Cardiac septum (tissue), 1 donor: Measurements from ENCODE around the gene TUBB2B. TPM values are rescaled to one million over a fixed set of nuclear protein-coding genes. Genes with fewer than 3 reads are reported as not detected.
"Not testable (repeated sequence)": the region's sequence is repeated elsewhere in the genome, so short reads cannot be mapped to it uniquely, and the experiment has no call there.

ENCODE experiments used
- DNase-seq: peaks from one replicate; pipeline ENCODE4 v3.0.0-alpha.2; 2020; ENCODE audit warnings: low spot score
- intact Hi-C: fragments of 100-400 bp; cut with DNase I; formaldehyde crosslinking; loops from one replicate; pipeline ENCODE4 v1.14.0; 2022
- total RNA-seq: library from RNA; stranded (reverse); fragmentation: NEBNext Ultra II Directional; extraction: Animal tissue kit (Norgen Biotek cat#: 25700); gene quantifications from one replicate; pipeline ENCODE4 v1.2.1, GENCODE V29; 2021
- donor health status: DM: no; HTN: no; CAD: no.

TUBB2B gene
- total RNA-seq, 1 donor from 2014 or later = 1.2 TPM

DNA sequence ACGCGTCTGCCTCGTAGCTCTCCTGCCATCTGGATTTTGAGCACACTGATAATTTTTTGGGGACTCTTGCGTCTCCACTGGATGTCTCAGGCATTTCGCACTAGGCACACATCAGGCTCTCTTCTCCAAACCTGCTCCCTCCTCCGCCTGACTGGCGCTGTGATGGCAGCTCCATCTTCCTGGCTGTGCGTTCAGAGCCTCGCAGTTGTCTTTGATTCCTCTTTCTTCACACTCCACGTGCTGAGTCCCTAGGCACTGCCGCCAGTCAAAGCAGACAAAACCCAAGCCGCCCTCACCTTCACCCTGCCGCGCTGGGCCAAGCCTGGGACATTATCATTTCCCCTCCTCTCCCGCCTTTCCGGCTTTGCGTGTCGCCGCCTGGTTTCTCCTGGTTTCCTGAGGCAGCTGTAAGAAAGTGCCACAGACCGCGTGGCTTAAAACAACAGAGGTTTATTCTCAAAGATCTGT lies 32.1 kb upstream of the TUBB2B start:
- no peak for DNase-seq
- intact Hi-C loops = loop anchor here (2.0 kb wide), 1 partner anchor 101 kb away; no protein-coding TSS in a partner anchor

- DNase-seq = peak; percentile 99
- intact Hi-C loops = loop anchor here (2.0 kb wide), 1 partner anchor 100 kb away; no protein-coding TSS in a partner anchor
Measured at GRCh38 chr6:3258720-3259490, 31.5 kb upstream of the TUBB2B start, which contains the start of gene PSMG4. PSMG4 (plus strand) TSS chr6:3258947; CDS start chr6:3259023, 76 bp downstream.

DNA sequence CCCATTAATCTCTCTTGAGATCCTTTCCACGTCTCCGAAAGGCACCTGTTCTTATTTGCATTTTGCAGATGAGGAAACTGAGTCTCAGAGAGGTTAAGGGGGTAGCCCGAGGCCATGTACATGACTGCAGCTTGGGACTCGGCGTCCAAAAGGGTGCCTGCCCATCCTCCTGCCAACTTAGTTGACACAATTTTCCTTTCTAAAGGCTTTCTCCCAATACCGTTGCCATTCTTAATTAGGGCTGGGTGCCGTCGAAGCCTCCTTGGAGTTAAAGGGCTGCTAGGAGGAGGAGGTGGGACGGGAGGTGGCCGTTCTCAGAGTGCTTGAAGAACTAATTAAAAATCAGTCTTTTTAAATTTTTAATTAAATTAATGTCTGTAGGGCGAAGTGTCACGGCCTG lies 30.7 kb upstream of the TUBB2B start:
- no peak for DNase-seq
- intact Hi-C loops = loop anchor here (2.0 kb wide), 1 partner anchor 99 kb away; no protein-coding TSS in a partner anchor

- no peak for DNase-seq
- intact Hi-C loops = no loop called here
Measured at GRCh38 chr6:3253597-3253961, 26.1 kb upstream of the TUBB2B start.

- intact Hi-C loops = no loop called here
Measured at GRCh38 chr6:3252861-3253596, 25.6 kb upstream of the TUBB2B start.

GRCh38 chr6:3252369-3252768 lies 24.9 kb upstream of the TUBB2B start:
- intact Hi-C loops = no loop called here
- DNase-seq = no peak

More at GRCh38 chr6:3252861-3253596, 25.6 kb upstream of the TUBB2B start:
- no peak for DNase-seq

DNA sequence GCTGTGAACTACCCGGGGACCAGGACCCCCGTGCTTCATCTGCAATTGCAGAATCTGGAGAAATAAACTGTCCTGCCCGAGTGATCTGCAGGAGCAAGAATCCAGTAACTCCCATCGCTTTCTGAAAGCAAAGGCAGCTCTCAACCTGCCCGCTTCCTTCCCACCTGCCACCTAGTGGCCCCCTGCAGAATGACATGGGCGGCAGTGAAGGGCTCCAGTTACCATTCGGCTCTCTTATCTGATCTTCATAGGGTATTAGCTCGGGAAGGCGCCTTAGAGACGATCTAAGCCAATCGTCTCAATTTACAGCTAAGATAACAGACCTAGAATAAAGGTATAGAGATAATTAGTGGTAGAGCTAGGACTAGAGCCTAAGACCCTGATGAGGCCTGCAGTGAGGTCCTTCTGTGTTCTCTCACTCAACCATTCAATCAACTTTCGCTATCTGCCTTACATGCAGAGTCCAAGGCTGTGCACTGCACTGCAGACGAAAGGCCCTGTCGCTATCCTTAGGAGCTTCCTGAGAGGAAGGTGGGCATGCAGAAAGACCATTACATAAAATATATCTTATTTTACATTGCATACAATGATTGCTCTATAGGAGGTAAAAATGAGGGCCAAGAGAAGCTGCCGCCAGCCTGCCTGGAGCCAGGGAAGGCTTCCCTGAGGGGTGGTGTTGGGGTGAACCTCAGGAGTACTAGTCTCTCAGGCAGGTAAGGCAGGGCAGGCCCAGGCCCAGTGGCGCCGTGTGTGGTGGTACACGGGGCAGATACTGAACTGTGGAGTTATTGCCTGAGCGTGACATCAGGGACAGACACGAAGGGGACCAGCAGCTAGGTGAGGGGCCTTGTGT lies 24.2 kb upstream of the TUBB2B start:
- peak; percentile 84 for DNase-seq
- intact Hi-C loops = loop anchor here (1.0 kb wide), 1 partner anchor 125 kb away; no protein-coding TSS in a partner anchor

DNA sequence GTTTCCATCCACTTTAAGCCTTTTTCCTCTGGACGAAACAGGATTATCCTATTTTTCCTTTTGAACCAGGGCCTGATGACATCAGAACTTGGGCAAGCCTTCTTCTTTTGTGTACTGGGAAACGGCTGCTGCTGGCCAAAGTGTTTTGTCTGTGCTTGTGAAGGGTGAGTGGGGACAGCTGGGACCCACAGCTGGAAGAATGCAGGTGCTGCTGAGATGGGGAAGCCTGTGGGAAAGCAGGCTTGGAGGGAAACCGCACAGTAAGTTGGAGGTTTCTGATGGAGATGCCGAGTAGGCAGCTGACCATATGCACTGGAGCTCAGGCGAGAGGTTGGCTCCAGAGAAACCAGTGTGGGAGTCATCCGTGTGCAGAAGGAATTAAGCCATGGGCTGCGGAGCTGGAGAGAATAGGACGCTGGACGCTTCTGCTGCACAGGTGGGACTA lies 22.8 kb upstream of the TUBB2B start:
- no peak for DNase-seq
- intact Hi-C loops = no loop called here

GRCh38 chr6:3249821-3250220 lies 22.4 kb upstream of the TUBB2B start:
- DNase-seq = no peak
- intact Hi-C loops = no loop called here

DNA sequence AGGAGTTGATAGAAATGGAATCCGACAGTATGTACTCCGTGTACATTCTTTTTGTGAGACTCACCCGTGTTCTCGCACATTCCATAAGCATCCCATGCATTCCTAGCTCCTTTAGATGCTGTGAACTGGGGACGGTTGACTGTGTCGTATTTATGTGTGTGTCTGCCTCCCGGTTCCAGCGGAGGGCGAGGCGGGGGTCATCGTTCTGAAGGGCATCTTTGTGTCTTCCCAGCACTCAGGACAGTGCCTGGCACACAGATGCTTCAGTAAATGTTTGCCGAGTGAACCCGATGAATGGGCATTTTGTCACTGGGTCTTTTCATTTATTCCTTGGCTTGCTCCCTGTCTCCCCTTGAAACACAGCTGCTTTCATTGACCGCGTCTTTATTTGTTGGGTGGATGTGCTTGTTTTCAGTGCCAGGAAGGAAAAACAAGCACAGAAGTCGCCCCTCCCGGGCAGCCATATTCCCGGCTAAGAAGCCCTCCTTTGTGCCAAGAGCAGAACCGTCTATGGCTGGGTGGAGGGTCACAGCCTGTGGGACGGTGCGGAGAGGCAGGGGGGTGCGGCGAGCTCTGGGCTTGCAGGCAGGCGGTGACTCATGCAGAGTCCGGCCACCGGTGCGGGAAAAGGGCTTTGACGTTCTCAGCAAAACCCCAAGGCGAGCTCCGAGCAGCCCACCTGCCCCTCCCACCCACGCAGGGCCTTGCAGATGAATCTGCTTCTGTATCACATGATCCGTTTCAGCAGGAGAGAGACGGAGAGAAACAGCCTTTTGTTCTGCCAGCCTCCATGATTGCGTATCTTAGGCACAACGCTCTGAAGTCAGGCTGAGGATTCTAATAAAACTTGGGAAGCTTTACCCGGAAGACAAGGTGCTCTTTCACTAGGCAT lies 20.0 kb upstream of the TUBB2B start:
- intact Hi-C loops = no loop called here

DNA sequence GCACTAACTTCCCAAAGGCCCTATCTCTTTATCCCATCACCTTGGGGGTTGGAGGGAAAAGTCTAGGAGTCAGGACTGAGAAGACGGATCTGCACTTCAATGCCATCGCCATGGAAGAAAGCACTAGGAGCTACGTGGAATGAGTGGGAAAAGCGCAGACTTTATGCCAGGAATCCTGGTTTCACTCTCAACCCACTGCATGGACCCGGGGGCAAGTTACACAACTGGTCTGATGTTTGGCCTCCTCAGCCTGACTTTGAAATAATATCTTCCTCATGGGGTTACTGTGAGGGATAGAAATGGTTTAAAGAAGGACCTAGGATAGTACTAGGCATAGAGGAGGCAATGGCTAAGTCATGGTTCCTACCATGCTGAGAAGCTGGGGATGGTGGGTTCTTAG lies 17.8 kb upstream of the TUBB2B start:
- intact Hi-C loops = no loop called here
- no peak for DNase-seq

More for the DNA sequence above, 20.0 kb upstream of the TUBB2B start:
- DNase-seq = no peak

- intact Hi-C loops = not testable (repeated sequence)
Measured at GRCh38 chr6:3244832-3245161, 17.3 kb upstream of the TUBB2B start.

GRCh38 chr6:3244003-3244831 lies 16.8 kb upstream of the TUBB2B start:
- intact Hi-C loops = no loop called here
- DNase-seq = no peak

More at GRCh38 chr6:3244832-3245161, 17.3 kb upstream of the TUBB2B start:
- DNase-seq = not testable (repeated sequence)

DNA sequence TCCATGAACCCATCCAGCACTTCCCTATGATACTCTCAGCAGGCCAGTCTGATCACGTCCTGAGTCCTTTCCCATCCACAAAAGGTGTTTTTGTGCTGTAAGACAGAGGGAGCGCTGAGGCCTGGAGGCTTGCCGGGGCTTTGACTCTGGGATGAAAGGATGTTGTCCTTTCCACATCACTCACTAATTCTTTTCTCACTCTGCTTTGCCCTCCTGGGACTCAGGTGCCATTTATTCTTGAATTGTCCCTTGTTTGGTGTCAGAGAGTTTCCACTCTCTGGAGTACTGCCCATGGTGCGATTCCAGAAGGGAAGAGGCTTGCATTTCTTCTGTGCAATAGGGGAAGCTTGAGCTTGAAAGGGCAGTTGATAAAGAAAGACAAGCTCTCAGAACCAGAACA lies 15.3 kb upstream of the TUBB2B start:
- no peak for DNase-seq
- intact Hi-C loops = no loop called here

- intact Hi-C loops = not testable (repeated sequence)
Measured at GRCh38 chr6:3241745-3242144, 14.3 kb upstream of the TUBB2B start.

GRCh38 chr6:3240595-3240994 lies 13.1 kb upstream of the TUBB2B start:
- no peak for DNase-seq
- intact Hi-C loops = no loop called here

More at GRCh38 chr6:3241745-3242144, 14.3 kb upstream of the TUBB2B start:
- DNase-seq = not testable (repeated sequence)

DNA sequence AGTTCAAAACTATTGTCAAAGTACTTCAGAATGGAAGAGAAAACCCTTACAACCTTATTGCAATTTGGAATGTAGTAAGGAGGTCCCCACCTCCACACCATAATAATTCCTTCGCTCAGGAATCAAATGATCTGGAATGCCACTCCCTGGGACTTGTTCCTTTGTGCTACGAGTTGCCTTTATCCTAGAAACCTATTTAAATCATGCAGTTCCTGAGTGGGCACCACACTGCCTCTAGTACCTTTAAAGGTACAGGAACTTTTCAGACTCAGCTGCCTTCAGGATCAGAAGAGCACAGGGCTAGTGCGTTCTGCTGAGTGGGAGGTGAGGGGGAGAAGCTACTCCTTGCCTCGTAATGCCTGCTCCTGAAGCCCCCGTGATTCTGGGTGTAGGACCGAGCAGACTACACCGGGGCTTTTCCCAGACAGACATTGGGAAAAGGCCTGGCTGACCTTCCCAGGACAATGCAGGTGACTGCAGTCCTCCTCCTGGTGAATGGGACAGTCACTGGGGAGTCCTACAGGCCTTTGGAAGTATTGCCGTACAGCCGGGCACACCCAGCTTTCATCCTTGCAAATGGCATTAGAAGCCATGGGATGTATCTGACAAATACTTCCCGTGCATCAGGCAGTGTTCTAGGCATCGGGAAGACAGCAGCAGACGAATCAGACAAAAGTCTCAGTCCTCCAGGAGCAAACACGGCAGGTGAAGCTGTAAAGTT lies 11.8 kb upstream of the TUBB2B start:
- DNase-seq = no peak
- intact Hi-C loops = no loop called here
